HepG2 (cell line): ENCODE results near the gene SEC61B. TPM values are rescaled to one million over a fixed set of nuclear protein-coding genes. Genes with fewer than 3 reads are reported as not detected.
A peak's percentile ranks its signal among the peaks of the same experiment; 100 is the strongest.

ENCODE experiments used
- BHLHE40 ChIP-seq: IDR thresholded peaks from 2 replicates; pipeline ENCODE4 v1.6.1; 2011; ENCODE audit warnings: low read length, improper control_type of control experiment
- CEBPG ChIP-seq: IDR thresholded peaks from 2 replicates; pipeline ENCODE4 v1.6.1; 2016
- FOXA1 ChIP-seq, 2 experiments: fragments of 450-650 bp in 1 of 2; sonication (generic) in 1 of 2; formaldehyde crosslinking in 1 of 2; IDR thresholded peaks; 2 replicates each; pipeline versions ENCODE4 v1.4.0 to v1.6.1; 2016 to 2020; ENCODE audit warnings: missing genetic modification reagents in 1 of 2
- GTF2F1 ChIP-seq: fragments of 150-350 bp; IDR thresholded peaks from 2 replicates; pipeline ENCODE4 v1.6.1; 2014; ENCODE audit warnings: low read length
- HDAC1 ChIP-seq: sonication (generic); formaldehyde crosslinking; IDR thresholded peaks from 2 replicates; pipeline ENCODE4 v1.5.1; 2020; ENCODE audit warnings: mild to moderate bottlenecking, missing genetic modification reagents
- HES4 ChIP-seq: sonication (generic); formaldehyde crosslinking; IDR thresholded peaks from 2 replicates; pipeline ENCODE4 v1.9.0; 2021; ENCODE audit warnings: mild to moderate bottlenecking, missing genetic modification reagents, borderline replicate concordance
- MLXIP ChIP-seq: sonication (generic); formaldehyde crosslinking; IDR thresholded peaks from 2 replicates; pipeline ENCODE4 v1.9.0; 2021; ENCODE audit warnings: missing genetic modification reagents, borderline replicate concordance
- POLR2G ChIP-seq: fragments of 200-400 bp; formaldehyde crosslinking; IDR thresholded peaks from 2 replicates; pipeline ENCODE4 v1.6.1; 2018; ENCODE audit warnings: mild to moderate bottlenecking, low read depth, low read length, moderate library complexity
- RCOR2 ChIP-seq: IDR thresholded peaks from 2 replicates; pipeline ENCODE4 v1.6.1; 2016; ENCODE audit warnings: missing biosample characterization, missing genetic modification reagents
- SETDB1 ChIP-seq: sonication (generic); formaldehyde crosslinking; IDR thresholded peaks from 2 replicates; pipeline ENCODE4 v1.5.1; 2020; ENCODE audit warnings: missing genetic modification reagents, mild to moderate bottlenecking, borderline replicate concordance
- SSRP1 ChIP-seq: IDR thresholded peaks from 2 replicates; pipeline ENCODE4 v1.6.1; 2016; ENCODE audit warnings: control low read depth
- ZHX2 ChIP-seq, 2 experiments: sonication (generic) in 1 of 2; formaldehyde crosslinking in 1 of 2; IDR thresholded peaks; 2 replicates each; pipeline versions ENCODE4 v1.6.1 to v1.9.0; 2014 to 2022; ENCODE audit warnings: antibody characterized with exemption in 1 of 2, borderline replicate concordance in 1 of 2, inconsistent platforms in 1 of 2, low read depth in 1 of 2, missing genetic modification reagents in 1 of 2
- ZNF275 ChIP-seq: sonication (generic); formaldehyde crosslinking; IDR thresholded peaks from 2 replicates; pipeline ENCODE4 v1.8.0; 2022; ENCODE audit warnings: missing genetic modification reagents, mild to moderate bottlenecking, inconsistent platforms, borderline replicate concordance
- ZNF350 ChIP-seq: sonication (generic); formaldehyde crosslinking; IDR thresholded peaks from 2 replicates; pipeline ENCODE4 v1.4.0; 2020; ENCODE audit warnings: mild to moderate bottlenecking, low read depth, missing genetic modification reagents, borderline replicate concordance
- ZNF549 ChIP-seq: sonication (generic); formaldehyde crosslinking; IDR thresholded peaks from 2 replicates; pipeline ENCODE4 v1.5.0; 2020; ENCODE audit warnings: missing genetic modification reagents
- ZNF598 ChIP-seq: sonication (generic); formaldehyde crosslinking; IDR thresholded peaks from 2 replicates; pipeline ENCODE4 v1.5.1; 2020; ENCODE audit warnings: mild to moderate bottlenecking, missing genetic modification reagents, borderline replicate concordance
- ZSCAN5A ChIP-seq: sonication (generic); formaldehyde crosslinking; IDR thresholded peaks from 2 replicates; pipeline ENCODE4 v1.8.0; 2022; ENCODE audit warnings: mild to moderate bottlenecking, missing genetic modification reagents, borderline replicate concordance
- polyA plus RNA-seq, 8 experiments: library from polyadenylated mRNA; depleted of rRNA in 3 of 8; stranded (reverse) in 7 of 8; unstranded in 1 of 8; fragments of >200 nt; fragmentation: Illumina TruSeq in 4 of 8; extraction: Trizol in 4 of 8; gene quantifications; 2 replicates each; pipeline versions ENCODE4 v1.2.1 to v1.2.3, GENCODE V29; 2011 to 2016; ENCODE audit warnings: low read depth in 4 of 8, missing spikeins in 1 of 8, mixed read lengths in 1 of 8; ENCODE audit not compliant: insufficient read depth in 1 of 8
- total RNA-seq, 5 experiments: library from RNA; depleted of rRNA; stranded (reverse); fragments of >200 nt; fragmentation: Illumina TruSeq; extraction: Trizol; gene quantifications; 2 replicates each; pipeline ENCODE4 v1.2.3, GENCODE V29; 2016; ENCODE audit warnings: low read depth in 1 of 5

SEC61B gene
- total and polyA plus RNA-seq, 2 of the 13 experiments (the other 11 are each of a cell fraction or from before 2014, with no cell fraction given), result 191 to 368 TPM

- TF ChIP-seq ZHX2 (IDR thresholded peaks at IDR 0.05; ENCODE audit: low read depth), result no peak
- 0 out of 2 replicates have a peak, but pooled peaks have one; percentile 6 for TF ChIP-seq ZHX2 (CRISPR knock-in tag; IDR thresholded peaks at IDR 0.05; ENCODE audit: borderline replicate concordance)
- no peak for TF ChIP-seq GTF2F1
- no peak for TF ChIP-seq MLXIP (CRISPR knock-in tag)
- no peak for TF ChIP-seq CEBPG
- no peak for TF ChIP-seq RCOR2
- no peak for TF ChIP-seq ZNF598 (CRISPR knock-in tag)
- no peak for TF ChIP-seq SSRP1
- no peak for TF ChIP-seq FOXA1 (IDR thresholded peaks at IDR 0.05)
- no peak for TF ChIP-seq FOXA1 (CRISPR knock-in tag; IDR thresholded peaks at IDR 0.05)
- TF ChIP-seq BHLHE40, result no peak
- no peak for TF ChIP-seq SETDB1
- no peak; the same call in 1 of the 2 replicates for TF ChIP-seq ZNF350 (CRISPR knock-in tag)
- TF ChIP-seq ZNF549 (CRISPR knock-in tag), result no peak
- peak; percentile 7; the same call in 1 of the 2 replicates for TF ChIP-seq HDAC1 (CRISPR knock-in tag)
- TF ChIP-seq ZSCAN5A (CRISPR knock-in tag), result no peak
- TF ChIP-seq HES4 (CRISPR knock-in tag), result no peak
- TF ChIP-seq ZNF275 (CRISPR knock-in tag), result no peak
- TF ChIP-seq POLR2G, result no peak
Measured at GRCh38 chr9:99222416-99223270, 561 bp downstream of the SEC61B start (continued).
